D721Med (cell line): ENCODE data around the gene TGFB1.
"Not testable (repeated sequence)": the region's sequence is repeated elsewhere in the genome, so short reads cannot be mapped to it uniquely, and the experiment has no call there.

Experiments used
- DNase-seq: peaks from one replicate; pipeline ENCODE4 v3.0.0; 2011; ENCODE audit warnings: low spot score; ENCODE audit not compliant: insufficient read length
- FAIRE-seq: peaks from 2 replicates; lab custom pipeline; 2011; peaks lifted over from hg19 to GRCh38; lab: Jason Lieb, UNC
- TF ChIP-seq, protein P1 (sequence below): IDR thresholded peaks from 2 replicates; pipeline ENCODE4 v1.5.1; 2012; ENCODE audit warnings: mild to moderate bottlenecking, control low read depth; ENCODE audit not compliant: insufficient read depth; ENCODE audit errors: missing control alignments

Gene TGFB1

DNA sequence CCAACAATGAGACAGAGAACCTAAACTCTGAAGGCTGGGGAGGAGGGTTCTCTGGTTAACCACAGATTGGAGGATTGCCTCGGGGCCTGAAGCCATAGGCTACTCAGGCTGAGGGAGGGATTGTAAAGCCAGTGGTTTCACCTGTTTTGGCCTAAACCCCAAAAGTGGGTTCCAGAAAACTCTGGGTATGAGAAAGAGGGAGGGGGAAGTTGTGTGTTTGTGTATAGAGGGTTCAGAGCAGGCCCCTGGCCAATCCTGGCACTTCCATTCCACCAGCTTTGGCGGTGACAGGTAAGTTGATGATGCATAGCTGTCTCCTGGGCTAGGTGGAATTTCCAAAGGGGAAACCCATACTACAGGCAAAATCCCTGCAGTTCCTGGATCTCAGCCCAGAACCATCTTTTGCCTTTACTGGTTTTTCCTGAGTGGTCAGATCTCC is 57.3 kb downstream of the TGFB1 start:
- DNase-seq (no peak), FAIRE-seq (no peak)
- TF ChIP-seq, protein P1, sequence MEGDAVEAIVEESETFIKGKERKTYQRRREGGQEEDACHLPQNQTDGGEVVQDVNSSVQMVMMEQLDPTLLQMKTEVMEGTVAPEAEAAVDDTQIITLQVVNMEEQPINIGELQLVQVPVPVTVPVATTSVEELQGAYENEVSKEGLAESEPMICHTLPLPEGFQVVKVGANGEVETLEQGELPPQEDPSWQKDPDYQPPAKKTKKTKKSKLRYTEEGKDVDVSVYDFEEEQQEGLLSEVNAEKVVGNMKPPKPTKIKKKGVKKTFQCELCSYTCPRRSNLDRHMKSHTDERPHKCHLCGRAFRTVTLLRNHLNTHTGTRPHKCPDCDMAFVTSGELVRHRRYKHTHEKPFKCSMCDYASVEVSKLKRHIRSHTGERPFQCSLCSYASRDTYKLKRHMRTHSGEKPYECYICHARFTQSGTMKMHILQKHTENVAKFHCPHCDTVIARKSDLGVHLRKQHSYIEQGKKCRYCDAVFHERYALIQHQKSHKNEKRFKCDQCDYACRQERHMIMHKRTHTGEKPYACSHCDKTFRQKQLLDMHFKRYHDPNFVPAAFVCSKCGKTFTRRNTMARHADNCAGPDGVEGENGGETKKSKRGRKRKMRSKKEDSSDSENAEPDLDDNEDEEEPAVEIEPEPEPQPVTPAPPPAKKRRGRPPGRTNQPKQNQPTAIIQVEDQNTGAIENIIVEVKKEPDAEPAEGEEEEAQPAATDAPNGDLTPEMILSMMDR = no peak

DNA sequence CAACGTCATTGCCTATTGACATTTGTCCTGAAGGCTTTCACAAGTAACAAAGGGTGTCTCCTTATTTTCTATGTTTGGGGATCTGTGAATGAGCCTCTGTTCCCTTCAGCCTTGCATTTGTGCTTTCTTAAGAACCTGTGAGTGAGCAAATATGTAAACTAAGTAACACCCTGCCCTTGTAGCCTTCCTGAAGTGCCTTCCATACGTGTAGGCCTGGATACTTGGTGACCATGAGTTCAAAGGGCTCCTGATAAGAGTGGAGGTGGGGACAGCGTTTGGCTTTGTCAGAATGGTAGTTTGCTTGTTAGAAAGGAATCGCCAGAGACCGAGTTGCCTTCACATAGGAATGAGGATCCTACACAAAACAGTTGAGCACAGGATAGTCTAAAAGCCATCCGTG is 58.2 kb downstream of the TGFB1 start:
- TF ChIP-seq, protein P1 = no peak
- FAIRE-seq = no peak
- DNase-seq = no peak

DNA sequence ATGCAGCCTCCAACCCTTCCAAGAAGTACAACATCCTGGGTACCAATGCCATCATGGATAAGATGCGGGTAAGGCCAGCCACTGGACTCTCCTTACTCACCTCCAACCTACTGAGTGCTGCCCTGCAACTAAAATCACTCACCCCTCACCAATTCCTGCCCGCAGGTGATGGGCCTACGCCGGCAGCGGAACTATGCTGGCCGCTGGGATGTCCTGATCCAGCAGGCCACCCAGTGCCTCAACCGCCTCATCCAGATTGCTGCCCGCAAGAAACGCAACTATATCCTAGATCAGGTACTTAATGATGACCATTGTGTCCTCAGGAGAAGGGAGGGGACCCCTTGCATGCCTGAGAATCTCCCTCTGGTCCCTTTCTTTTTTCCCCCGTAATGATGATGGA is 59.3 kb downstream of the TGFB1 start:
- TF ChIP-seq, protein P1 = no peak
- FAIRE-seq (no peak), DNase-seq (no peak)

DNA sequence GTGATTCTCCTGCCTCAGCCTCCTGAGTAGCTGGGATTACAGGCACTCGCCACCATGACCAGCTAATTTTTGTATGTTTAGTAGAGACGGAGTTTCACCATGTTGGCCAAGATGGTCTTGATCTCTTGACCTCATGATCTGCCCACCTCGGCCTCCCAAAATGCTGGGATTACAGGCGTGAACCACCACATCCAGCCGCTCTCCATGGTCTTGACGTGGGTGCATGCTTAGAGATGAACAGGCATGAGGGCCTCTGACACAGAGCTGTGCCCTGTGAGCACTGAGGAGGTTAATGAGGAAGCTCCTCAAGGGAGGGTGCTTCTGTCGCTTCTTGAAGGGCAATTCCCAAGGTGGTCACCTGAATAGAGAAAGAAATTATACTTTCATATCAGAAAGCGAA is 63.9 kb downstream of the TGFB1 start:
- not testable (repeated sequence) for FAIRE-seq, DNase-seq

DNA sequence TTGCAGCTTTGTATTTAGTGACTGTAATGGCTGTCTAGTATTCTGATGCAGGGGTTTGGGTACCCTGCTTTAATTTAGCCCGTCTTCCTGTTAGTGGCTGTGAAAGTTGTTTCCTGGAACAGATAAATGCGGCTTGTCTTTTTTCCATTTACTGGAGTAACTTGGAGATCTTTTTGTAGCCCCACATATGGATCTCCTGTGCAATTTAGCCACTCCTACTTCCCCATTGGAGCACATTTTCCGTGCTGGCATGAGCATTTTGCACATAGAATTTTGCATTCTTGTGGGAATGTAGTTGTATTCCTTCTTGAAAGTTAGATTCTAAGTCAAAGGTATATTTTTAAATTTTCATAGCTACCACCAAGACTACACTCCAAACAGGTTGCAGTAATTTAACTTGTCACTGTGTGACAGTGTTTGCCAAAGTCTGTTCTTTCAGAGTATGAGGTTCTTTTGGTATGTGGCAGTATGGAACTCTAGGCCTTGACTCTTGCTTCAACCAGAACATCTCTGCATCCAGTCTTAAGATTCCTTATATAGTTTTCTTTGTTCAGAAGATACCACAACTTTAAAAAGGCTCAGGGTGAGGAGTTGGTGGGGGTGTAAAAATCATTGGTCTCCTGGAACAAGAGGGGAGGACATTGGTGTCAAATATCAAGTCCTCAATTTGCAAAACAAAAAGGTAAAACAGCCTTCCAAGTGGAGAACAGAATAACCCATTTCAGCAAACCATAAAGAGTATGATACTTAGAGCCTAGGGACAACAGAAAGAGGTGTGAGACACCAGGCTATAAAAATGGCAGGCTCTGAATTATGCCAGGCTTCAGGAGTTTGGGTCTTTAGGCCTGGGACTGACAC is 64.8 kb downstream of the TGFB1 start:
- TF ChIP-seq, protein P1 = no peak
- FAIRE-seq (no peak), DNase-seq (no peak)
